ENCODE data around the gene DET1.
"Not testable (repeated sequence)": the region's sequence is repeated elsewhere in the genome, so short reads cannot be mapped to it uniquely, and the experiment has no call there.

DET1 gene

DNA sequence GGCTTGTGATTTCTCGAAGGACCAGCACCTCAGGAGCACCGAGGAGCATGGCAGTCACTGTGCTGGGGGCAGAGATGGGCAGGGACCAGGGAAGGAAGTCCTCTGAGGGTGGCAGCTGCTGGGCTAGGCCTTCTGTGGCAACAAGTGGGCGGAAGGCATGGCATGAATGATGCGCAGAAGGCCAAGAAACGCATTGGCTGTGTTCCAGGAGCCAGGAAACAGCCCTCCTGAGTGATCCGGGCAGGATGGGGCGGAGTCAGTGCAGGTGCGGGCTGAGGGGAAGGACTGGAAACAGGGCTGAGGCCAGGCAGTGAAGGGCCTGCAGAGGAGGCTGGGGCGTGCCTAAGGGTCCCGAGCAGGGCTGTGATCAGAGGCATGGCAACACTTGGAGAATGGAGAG is 55.3 kb downstream of the DET1 start:
- DNase-seq, result no peak

DNA sequence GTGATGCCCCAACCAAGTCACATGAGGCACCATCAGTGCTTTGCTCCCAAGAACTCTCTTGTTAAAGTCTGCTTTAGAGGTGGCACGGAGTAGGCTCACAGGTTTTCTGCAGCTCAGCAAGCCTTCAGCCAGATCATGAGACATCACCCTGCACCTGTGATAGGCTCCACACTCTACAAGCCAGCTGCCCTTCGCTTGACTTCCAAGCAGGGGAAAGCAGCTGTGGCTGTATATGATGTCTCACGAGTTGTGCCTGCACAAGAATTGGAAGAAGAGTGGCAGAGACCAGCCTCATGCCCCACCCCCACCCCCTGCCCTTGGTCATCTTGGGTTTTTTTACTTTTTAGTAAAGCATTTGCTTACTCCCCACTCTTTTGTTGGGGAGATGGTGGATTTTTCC is 56.4 kb downstream of the DET1 start:
- no peak for DNase-seq

DNA sequence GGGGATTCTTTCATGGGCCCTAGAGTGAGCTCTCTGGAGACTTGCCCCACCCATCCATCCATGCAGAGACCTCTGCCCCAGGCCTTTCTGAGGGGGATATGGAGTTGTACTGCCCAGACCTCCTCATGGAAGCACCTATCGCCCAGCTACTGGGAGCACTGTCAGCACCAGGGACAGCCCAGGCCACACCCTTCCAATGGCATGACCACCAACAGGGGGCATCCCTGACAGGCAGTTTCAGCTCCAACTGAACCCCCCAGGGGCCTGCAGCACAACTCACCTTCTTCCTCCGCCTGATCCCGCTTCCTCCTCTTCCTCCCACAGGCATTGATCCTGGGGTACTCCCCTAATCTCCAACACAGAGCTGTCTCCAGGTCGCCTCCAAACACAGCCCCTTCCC is 57.2 kb downstream of the DET1 start:
- DNase-seq, result no peak

DNA sequence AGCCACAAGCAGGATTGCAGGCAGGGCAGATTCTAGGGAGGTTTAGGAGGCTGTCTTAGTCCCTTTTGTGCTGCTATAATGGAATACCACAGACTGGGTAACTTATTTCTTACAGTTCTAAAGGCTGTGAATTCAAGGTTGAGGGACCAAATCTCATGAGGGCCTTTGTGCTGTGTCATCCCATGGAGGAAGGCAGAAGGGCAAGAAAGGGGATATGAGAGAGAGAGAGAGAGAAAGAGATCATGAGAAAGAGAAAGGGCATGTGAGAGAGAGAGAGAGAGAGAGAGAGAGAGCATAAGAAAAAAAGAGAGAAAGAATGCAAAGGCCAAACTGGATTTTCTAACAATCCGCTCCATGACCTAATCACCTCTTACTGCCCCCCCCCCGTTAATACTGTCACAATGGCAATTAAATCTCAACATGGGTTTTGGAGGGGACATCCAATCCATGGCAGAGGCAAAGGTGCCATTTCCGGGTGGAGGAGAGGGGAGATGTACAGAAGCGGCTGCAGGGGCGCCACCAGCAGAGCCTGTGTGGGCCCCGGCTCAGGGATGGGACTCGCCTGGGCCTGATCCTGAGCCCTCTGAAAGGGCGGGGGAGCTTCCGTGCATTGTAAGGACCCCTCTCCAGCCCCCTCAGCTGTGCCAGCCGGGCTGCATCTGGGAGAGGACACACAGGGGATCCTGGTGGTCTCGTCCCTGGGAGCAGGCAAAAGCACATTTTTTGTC is 58.5 kb downstream of the DET1 start:
- DNase-seq, result no peak

GRCh38 chr15:88487178-88487795 is 59.2 kb downstream of the DET1 start:
- no peak for DNase-seq

- no peak for DNase-seq
These were observed 61.7 kb downstream of the DET1 start for GRCh38 chr15:88484682-88485331.

- no peak for DNase-seq
These were observed 64.2 kb downstream of the DET1 start for GRCh38 chr15:88482263-88482662.

GRCh38 chr15:88480981-88481380 is 65.5 kb downstream of the DET1 start:
- DNase-seq, result no peak

GRCh38 chr15:88479169-88479568 is 67.3 kb downstream of the DET1 start:
- no peak for DNase-seq

GRCh38 chr15:88477904-88478303 is 68.6 kb downstream of the DET1 start:
- DNase-seq, result no peak

DNA sequence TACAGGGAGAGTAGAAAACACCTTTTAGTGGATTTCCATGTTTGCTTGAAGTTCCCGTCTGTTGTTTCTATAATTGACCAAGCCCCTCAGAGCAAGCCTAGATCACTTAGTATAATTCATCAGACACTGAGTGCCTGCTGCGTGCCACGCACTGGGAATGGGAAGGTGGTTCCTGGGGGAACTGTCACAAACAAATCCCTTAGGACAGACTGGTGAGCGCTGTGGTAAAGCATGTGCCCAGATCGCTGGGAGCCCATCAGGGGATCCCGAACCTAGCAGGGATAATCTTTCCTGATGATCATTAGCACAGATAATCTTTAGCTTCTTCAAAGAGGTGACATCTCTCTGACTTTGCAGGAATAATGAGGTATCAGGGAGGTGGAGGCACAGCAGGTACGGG is 69.4 kb downstream of the DET1 start:
- DNase-seq, result no peak

DNA sequence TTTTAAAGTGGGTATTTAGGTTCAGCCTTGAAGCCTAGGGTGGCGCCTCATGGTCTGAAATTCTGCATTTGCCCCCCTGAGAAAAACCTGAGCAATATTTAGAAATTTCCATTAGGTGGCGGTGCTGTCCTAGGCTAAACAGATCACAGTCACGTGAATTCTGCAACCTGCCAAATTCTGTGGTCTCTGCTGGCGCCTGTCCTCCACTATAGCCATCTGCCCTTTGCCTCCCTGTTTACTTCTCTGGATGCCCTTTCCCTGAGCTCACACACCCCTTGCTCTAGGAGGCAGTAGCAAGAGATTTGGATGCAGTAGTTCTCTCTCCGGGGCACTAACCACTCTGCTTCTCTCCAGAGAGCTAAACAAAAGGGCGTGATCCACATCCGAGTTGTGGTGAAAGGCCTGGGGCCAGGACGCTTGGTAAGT is 69.8 kb downstream of the DET1 start:
- no peak for DNase-seq

- DNase-seq, result not testable (repeated sequence)
These were observed 72.7 kb downstream of the DET1 start for GRCh38 chr15:88473661-88474293.

DNA sequence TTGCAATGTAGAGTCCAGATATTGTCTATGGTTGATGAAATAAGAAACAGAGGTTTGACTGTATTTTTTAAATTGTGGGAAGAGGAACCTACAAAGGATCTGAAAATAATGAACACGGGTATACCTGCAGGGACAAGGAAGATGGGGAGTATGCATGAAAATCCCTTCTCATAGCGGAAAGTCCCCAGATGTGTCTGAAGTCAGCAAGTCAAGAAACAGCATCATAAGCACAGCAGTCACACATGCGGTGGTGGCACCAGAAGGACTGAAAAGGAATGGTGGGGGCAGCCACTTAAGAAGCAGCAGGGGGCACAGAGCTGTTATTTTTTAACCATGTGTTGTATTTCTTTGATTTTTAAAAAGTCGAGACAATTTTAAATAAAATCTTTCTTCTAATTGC is 74.3 kb downstream of the DET1 start:
- DNase-seq, result no peak

DNA sequence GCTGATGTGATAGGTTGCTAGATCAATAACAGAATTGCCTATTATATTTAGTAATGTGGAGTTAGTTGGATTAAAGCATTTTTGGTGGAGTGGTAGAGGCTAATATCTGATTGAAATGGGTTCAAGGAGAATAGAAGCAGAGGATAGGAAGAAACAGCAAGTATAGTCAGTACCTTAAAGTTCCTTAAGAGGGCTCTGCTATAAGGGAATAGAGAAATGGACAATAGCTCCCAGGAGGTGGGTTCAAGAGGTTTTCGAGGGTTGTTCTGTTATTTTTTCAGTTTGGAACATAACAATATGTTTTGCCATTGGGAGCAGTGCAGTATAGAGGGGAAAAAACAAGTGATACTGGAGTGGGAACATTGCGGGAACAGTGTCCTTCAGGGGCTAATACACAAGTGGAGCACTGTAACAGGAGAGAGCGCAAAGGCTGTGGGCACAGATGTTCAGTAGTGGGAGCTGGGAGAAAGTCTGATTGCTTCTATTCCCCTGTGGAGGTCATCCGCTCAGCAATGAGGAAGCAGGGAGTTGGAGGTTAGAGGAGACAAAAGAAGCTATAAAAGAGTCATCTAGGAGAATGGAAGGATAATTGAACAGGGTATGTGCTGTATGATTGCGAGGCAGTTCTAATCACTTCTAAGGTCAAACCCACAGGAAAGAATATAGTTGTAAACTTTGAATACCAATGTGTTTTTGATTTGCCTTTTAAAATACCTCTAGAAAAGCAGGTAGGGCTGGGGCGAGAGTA is 75.7 kb downstream of the DET1 start:
- no peak for DNase-seq

DNA sequence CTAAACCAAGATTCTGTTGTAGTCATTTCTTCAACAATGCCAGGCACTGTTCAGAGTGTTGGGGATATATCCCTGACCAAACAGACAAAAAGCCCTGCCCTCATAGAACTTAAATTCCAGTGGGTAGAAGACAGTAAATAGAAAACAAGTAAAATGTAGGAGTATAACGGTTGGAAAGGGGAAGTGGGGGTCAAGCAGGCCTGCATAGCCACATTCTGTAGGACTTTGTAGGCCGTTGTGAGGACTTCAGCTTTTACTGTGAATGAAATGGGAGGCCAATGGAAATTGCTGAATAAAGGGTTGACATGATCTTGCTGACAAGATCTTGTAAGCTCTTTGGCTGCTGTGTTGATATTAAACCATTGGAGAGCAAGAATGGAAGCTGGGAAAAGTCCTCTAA is 77.2 kb downstream of the DET1 start:
- no peak for DNase-seq

DNA sequence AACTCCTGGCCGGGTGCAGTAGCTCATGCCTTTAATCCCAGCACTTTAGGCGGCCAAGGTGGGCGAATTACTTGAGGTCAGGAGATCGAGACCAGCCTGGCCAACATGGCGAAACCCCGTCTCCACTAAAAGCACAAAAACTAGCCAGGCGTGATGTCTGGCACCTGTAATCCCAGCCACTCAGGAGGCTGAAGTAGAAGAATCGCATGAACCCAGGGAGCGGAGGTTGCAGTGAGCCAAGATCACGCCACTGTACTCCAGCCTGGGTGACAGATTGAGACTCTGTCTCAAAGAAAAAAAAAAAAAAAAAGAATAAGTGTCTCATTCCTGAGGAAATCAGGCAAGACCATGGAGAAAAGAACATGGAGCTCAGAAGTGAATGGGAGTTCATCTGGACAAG is 77.8 kb downstream of the DET1 start:
- DNase-seq, result not testable (repeated sequence)

GRCh38 chr15:88467935-88468528 is 78.4 kb downstream of the DET1 start:
- DNase-seq, result no peak

DNA sequence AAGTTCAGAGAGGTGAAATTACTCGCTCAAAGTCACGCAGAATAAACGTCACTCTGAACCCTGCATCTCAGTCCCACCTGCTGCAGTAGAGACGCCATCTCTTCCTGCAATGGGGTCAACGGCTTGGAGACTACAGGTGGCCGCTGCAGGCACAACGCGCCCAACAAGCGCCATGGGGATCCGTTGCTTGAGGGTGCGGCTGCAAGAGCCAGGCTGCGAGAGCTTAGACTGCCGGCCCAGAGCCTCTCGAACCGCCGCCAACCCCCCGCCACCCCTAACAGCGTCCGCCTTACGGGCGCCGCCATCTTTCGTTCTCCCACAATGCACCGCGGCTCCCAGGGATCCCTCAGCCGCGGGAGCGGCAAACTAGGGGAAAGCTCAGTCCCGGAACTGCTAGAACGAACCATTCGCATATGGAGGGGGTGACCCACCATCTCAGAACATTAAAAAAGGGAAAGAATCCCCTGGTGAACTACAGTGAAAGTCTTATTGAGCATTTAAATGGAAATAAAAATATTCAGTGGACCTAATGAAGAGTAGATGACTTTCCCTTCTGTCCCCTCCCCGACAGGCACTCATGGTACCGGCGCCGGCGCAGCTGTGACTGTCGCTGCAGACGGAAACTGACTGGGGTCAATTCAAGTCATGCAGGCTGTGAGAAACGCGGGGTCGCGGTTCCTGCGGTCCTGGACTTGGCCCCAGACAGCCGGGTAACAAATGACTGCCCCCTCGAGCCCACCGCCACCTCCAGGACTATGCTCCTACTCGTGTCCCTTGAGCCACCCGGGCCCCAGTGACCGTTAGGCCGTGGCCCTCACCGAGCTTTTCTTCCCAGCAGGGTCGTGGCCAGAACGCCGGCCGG is 79.2 kb downstream of the DET1 start, which contains the start of the genes MRPL46 and MRPS11:
TSS of gene MRPL46 (minus strand) at position 316 of the 862 bp plus-strand sequence. CDS start at position 305, 11 bp downstream.
TSS of gene MRPS11 (plus strand) at position 636 of the 862 bp plus-strand sequence. CDS start at position 646, 10 bp downstream.
- peak; percentile 97 for DNase-seq

GRCh38 chr15:88465633-88466224 is 80.8 kb downstream of the DET1 start:
- no peak for DNase-seq
